PC-9 (cell line): Measurements from ENCODE around the gene DENND1A.

Experiments used
- EZH2 ChIP-seq: fragments of 200-600 bp; sonication (generic); IDR thresholded peaks from 2 replicates; pipeline ENCODE4 v1.8.0; 2017; ENCODE audit warnings: antibody characterized with exemption, low read depth
- TF ChIP-seq, protein P1 (sequence below): fragments of 200-600 bp; sonication (generic); conservative IDR thresholded peaks from 2 replicates; pipeline ENCODE4 v1.6.1; 2017; ENCODE audit warnings: mixed run types, antibody characterized with exemption, mild to moderate bottlenecking, moderate library complexity

DNA sequence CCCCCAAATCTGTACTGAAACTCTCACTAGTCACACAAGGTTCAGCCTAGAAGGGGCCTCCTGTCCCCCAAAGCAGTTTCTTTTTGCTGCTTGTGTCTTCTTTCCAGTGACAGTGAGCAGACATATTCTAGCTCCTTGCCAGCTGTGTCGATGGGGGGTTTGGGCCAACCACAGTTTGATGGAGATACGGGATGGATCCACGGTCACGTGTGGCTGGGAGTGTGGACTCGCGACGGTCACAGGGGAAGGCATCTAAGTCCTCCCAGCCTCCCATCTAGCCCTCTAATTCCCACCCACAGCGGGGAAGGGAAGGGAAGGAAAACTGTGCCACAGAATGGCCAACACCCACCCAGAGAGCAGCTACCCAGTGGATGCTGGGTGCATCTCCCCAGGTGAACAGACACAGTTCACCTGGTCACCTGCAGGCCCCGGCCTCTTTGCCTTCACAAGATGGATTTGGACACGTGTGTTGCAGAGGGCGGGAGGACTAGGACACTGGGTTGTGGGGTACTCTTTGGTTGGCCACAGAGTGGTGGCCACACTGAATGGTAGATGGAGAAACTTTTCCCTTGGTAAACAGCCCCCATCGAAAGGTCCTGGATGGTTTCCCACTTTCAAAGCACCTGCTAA lies 519.5 kb downstream of the DENND1A start:
- TF ChIP-seq, protein P1, sequence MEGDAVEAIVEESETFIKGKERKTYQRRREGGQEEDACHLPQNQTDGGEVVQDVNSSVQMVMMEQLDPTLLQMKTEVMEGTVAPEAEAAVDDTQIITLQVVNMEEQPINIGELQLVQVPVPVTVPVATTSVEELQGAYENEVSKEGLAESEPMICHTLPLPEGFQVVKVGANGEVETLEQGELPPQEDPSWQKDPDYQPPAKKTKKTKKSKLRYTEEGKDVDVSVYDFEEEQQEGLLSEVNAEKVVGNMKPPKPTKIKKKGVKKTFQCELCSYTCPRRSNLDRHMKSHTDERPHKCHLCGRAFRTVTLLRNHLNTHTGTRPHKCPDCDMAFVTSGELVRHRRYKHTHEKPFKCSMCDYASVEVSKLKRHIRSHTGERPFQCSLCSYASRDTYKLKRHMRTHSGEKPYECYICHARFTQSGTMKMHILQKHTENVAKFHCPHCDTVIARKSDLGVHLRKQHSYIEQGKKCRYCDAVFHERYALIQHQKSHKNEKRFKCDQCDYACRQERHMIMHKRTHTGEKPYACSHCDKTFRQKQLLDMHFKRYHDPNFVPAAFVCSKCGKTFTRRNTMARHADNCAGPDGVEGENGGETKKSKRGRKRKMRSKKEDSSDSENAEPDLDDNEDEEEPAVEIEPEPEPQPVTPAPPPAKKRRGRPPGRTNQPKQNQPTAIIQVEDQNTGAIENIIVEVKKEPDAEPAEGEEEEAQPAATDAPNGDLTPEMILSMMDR, result no peak
- TF ChIP-seq EZH2, result no peak
